ENCODE data around the gene ALAS1.

Gene ALAS1

GRCh38 chr3:52227117-52227516, 29.2 kb downstream of the ALAS1 start:
- Histone ChIP-seq H2BK15ac (ENCODE audit: low read length) (no peak overlapping the region), H3K27ac (replicated peaks; ENCODE audit: low read length) (no peak overlapping the region), H3K36me3 (replicated peaks in 1 of 2; ENCODE audit: control insufficient read depth in 2 of 2, insufficient read depth in 2 of 2, low read length in 2 of 2) (peaks cover 9 to 31% of the 10 kb centered on the region in 2 donors), H3K79me1 (ENCODE audit: low read depth, low read length) (peaks cover 2% of the 10 kb centered on the region), H3K9me3 (replicated peaks in 1 of 2; ENCODE audit: control insufficient read depth in 2 of 2, insufficient read depth in 1 of 2, low read depth in 1 of 2, low read length in 2 of 2) (no peaks in the 10 kb centered on the region), H3K9ac (ENCODE audit: low read depth, low read length, poor library complexity) (no peak overlapping the region), H3K14ac (ENCODE audit: low read length) (no peak overlapping the region), H2BK120ac (ENCODE audit: low read depth, low read length) (no peak overlapping the region), H2AK5ac (ENCODE audit: low read depth, low read length) (no peak overlapping the region), H3K4me1 (ENCODE audit: control insufficient read depth in 2 of 2, insufficient read depth in 1 of 2, low read depth in 1 of 2, low read length in 2 of 2) (no peaks in the 10 kb centered on the region), H2BK5ac (ENCODE audit: low read length) (peak overlapping the region; percentile 77), H3K27me3 (ENCODE audit: control insufficient read depth in 3 of 3, insufficient read depth in 3 of 3, low read depth in 1 of 3, low read length in 3 of 3) (no peaks in the 10 kb centered on the region), H2AFZ (ENCODE audit: low read length) (no peak overlapping the region), H3K4me2 (ENCODE audit: insufficient read depth, low read length, poor library complexity, severe bottlenecking) (no peak overlapping the region), H2BK12ac (ENCODE audit: low read length) (no peak overlapping the region), H4K8ac (ENCODE audit: low read depth, low read length) (peak overlapping the region; percentile 82), H3K23ac (ENCODE audit: low read depth, low read length, poor library complexity) (peak overlapping the region; percentile 55), H4K91ac (ENCODE audit: low read depth, low read length, poor library complexity) (no peak overlapping the region), H3K4me3 (ENCODE audit: low read length in 2 of 2) (no peak overlapping the region), H3K4ac (ENCODE audit: low read length) (no peak overlapping the region), H3K18ac (ENCODE audit: low read length) (peak overlapping the region; percentile 38)
- no CpG with 5 or more reads among the region's 4 CpGs for WGBS, 2 donors (ENCODE audit: extremely low coverage in 2 of 2, insufficient read length in 2 of 2, insufficient replicate concordance in 1 of 2)
- DNase-seq (ENCODE audit: low spot score): no peak

- WGBS, 2 donors (ENCODE audit: extremely low coverage in 2 of 2, insufficient read length in 2 of 2, insufficient replicate concordance in 1 of 2): no CpG with 5 or more reads among the region's 7 CpGs
- H2AK5ac ChIP-seq (ENCODE audit: low read depth, low read length): no peak overlapping the region
Measured at GRCh38 chr3:52227766-52228165, 29.8 kb downstream of the ALAS1 start.

GRCh38 chr3:52228266-52228665, 30.3 kb downstream of the ALAS1 start:
- Histone ChIP-seq H2AK5ac (ENCODE audit: low read depth, low read length) (no peak overlapping the region), H3K9me3 (replicated peaks in 1 of 2; ENCODE audit: control insufficient read depth in 2 of 2, insufficient read depth in 1 of 2, low read depth in 1 of 2, low read length in 2 of 2) (no peaks in the 10 kb centered on the region), H4K91ac (ENCODE audit: low read depth, low read length, poor library complexity) (no peak overlapping the region), H3K14ac (ENCODE audit: low read length) (no peak overlapping the region), H4K8ac (ENCODE audit: low read depth, low read length) (no peak overlapping the region), H2BK5ac (ENCODE audit: low read length) (no peak overlapping the region), H2BK120ac (ENCODE audit: low read depth, low read length) (no peak overlapping the region), H3K27ac (replicated peaks; ENCODE audit: low read length) (no peak overlapping the region), H3K4me2 (ENCODE audit: insufficient read depth, low read length, poor library complexity, severe bottlenecking) (no peak overlapping the region), H2BK12ac (ENCODE audit: low read length) (no peak overlapping the region), H3K9ac (ENCODE audit: low read depth, low read length, poor library complexity) (no peak overlapping the region), H3K23ac (ENCODE audit: low read depth, low read length, poor library complexity) (no peak overlapping the region), H3K27me3 (ENCODE audit: control insufficient read depth in 3 of 3, insufficient read depth in 3 of 3, low read depth in 1 of 3, low read length in 3 of 3) (no peaks in the 10 kb centered on the region), H3K4ac (ENCODE audit: low read length) (no peak overlapping the region), H2AFZ (ENCODE audit: low read length) (no peak overlapping the region), H3K18ac (ENCODE audit: low read length) (no peak overlapping the region), H2BK15ac (ENCODE audit: low read length) (no peak overlapping the region), H3K4me1 (ENCODE audit: control insufficient read depth in 2 of 2, insufficient read depth in 1 of 2, low read depth in 1 of 2, low read length in 2 of 2) (no peaks in the 10 kb centered on the region), H3K4me3 (ENCODE audit: low read length in 2 of 2) (no peak overlapping the region), H3K36me3 (replicated peaks in 1 of 2; ENCODE audit: control insufficient read depth in 2 of 2, insufficient read depth in 2 of 2, low read length in 2 of 2) (peaks cover 11 to 31% of the 10 kb centered on the region in 2 donors), H3K79me1 (ENCODE audit: low read depth, low read length) (peaks cover under 1% of the 10 kb centered on the region)
- WGBS, 2 donors (ENCODE audit: extremely low coverage in 2 of 2, insufficient read length in 2 of 2, insufficient replicate concordance in 1 of 2): no CpG with 5 or more reads among the region's 10 CpGs
- DNase-seq (ENCODE audit: low spot score): no peak

More at GRCh38 chr3:52227766-52228165, 29.8 kb downstream of the ALAS1 start:
- H3K36me3 ChIP-seq (replicated peaks in 1 of 2; ENCODE audit: control insufficient read depth in 2 of 2, insufficient read depth in 2 of 2, low read length in 2 of 2): peaks cover 9 to 31% of the 10 kb centered on the region in 2 donors
- no peak overlapping the region for H2AFZ ChIP-seq (ENCODE audit: low read length)
- H2BK5ac ChIP-seq (ENCODE audit: low read length): no peak overlapping the region
- H3K4ac ChIP-seq (ENCODE audit: low read length): no peak overlapping the region
- H2BK12ac ChIP-seq (ENCODE audit: low read length): no peak overlapping the region
- H2BK120ac ChIP-seq (ENCODE audit: low read depth, low read length): no peak overlapping the region
- no peak overlapping the region for H3K14ac ChIP-seq (ENCODE audit: low read length)
- no peak overlapping the region for H3K4me2 ChIP-seq (ENCODE audit: insufficient read depth, low read length, poor library complexity, severe bottlenecking)
- no peak overlapping the region for H3K9ac ChIP-seq (ENCODE audit: low read depth, low read length, poor library complexity)
- no peak overlapping the region for H3K23ac ChIP-seq (ENCODE audit: low read depth, low read length, poor library complexity)
- H3K18ac ChIP-seq (ENCODE audit: low read length): no peak overlapping the region
- no peak for DNase-seq (ENCODE audit: low spot score)
- H3K4me3 ChIP-seq (ENCODE audit: low read length in 2 of 2): no peak overlapping the region
- no peak overlapping the region for H4K8ac ChIP-seq (ENCODE audit: low read depth, low read length)
- no peaks in the 10 kb centered on the region for H3K9me3 ChIP-seq (replicated peaks in 1 of 2; ENCODE audit: control insufficient read depth in 2 of 2, insufficient read depth in 1 of 2, low read depth in 1 of 2, low read length in 2 of 2)
- H3K27ac ChIP-seq (replicated peaks; ENCODE audit: low read length): no peak overlapping the region
- no peaks in the 10 kb centered on the region for H3K4me1 ChIP-seq (ENCODE audit: control insufficient read depth in 2 of 2, insufficient read depth in 1 of 2, low read depth in 1 of 2, low read length in 2 of 2)
- H3K27me3 ChIP-seq (ENCODE audit: control insufficient read depth in 3 of 3, insufficient read depth in 3 of 3, low read depth in 1 of 3, low read length in 3 of 3): no peaks in the 10 kb centered on the region
- no peak overlapping the region for H4K91ac ChIP-seq (ENCODE audit: low read depth, low read length, poor library complexity)
- H2BK15ac ChIP-seq (ENCODE audit: low read length): no peak overlapping the region
- peaks cover 2% of the 10 kb centered on the region for H3K79me1 ChIP-seq (ENCODE audit: low read depth, low read length)

GRCh38 chr3:52228751-52229291, 30.9 kb downstream of the ALAS1 start:
- Histone ChIP-seq H3K4me3 (ENCODE audit: low read length in 2 of 2) (no peak overlapping the region), H3K36me3 (replicated peaks in 1 of 2; ENCODE audit: control insufficient read depth in 2 of 2, insufficient read depth in 2 of 2, low read length in 2 of 2) (peaks cover 11 to 31% of the 10 kb centered on the region in 2 donors), H3K4me2 (ENCODE audit: insufficient read depth, low read length, poor library complexity, severe bottlenecking) (no peak overlapping the region)

More at GRCh38 chr3:52228751-52229291, 30.9 kb downstream of the ALAS1 start:
- H2BK12ac ChIP-seq (ENCODE audit: low read length): no peak overlapping the region
- H2BK5ac ChIP-seq (ENCODE audit: low read length): no peak overlapping the region
- WGBS, 2 donors (ENCODE audit: extremely low coverage in 2 of 2, insufficient read length in 2 of 2, insufficient replicate concordance in 1 of 2): no CpG with 5 or more reads among the region's 21 CpGs
- no peaks in the 10 kb centered on the region for H3K9me3 ChIP-seq (replicated peaks in 1 of 2; ENCODE audit: control insufficient read depth in 2 of 2, insufficient read depth in 1 of 2, low read depth in 1 of 2, low read length in 2 of 2)
- no peak overlapping the region for H4K91ac ChIP-seq (ENCODE audit: low read depth, low read length, poor library complexity)
- no peak overlapping the region for H2BK120ac ChIP-seq (ENCODE audit: low read depth, low read length)
- no peaks in the 10 kb centered on the region for H3K27me3 ChIP-seq (ENCODE audit: control insufficient read depth in 3 of 3, insufficient read depth in 3 of 3, low read depth in 1 of 3, low read length in 3 of 3)
- H3K9ac ChIP-seq (ENCODE audit: low read depth, low read length, poor library complexity): no peak overlapping the region
- no peak overlapping the region for H3K14ac ChIP-seq (ENCODE audit: low read length)
- no peak overlapping the region for H2AK5ac ChIP-seq (ENCODE audit: low read depth, low read length)
- no peak overlapping the region for H2AFZ ChIP-seq (ENCODE audit: low read length)
- no peaks in the 10 kb centered on the region for H3K4me1 ChIP-seq (ENCODE audit: control insufficient read depth in 2 of 2, insufficient read depth in 1 of 2, low read depth in 1 of 2, low read length in 2 of 2)
- no peaks in the 10 kb centered on the region for H3K79me1 ChIP-seq (ENCODE audit: low read depth, low read length)
- H4K8ac ChIP-seq (ENCODE audit: low read depth, low read length): no peak overlapping the region
- DNase-seq (ENCODE audit: low spot score): no peak
- no peak overlapping the region for H3K18ac ChIP-seq (ENCODE audit: low read length)
- no peak overlapping the region for H3K23ac ChIP-seq (ENCODE audit: low read depth, low read length, poor library complexity)
- no peak overlapping the region for H3K4ac ChIP-seq (ENCODE audit: low read length)
- no peak overlapping the region for H2BK15ac ChIP-seq (ENCODE audit: low read length)
- H3K27ac ChIP-seq (replicated peaks; ENCODE audit: low read length): no peak overlapping the region
